Measurements from ENCODE around the gene FAM209A.
A peak's percentile ranks its signal among the peaks of the same experiment; 100 is the strongest.

Gene FAM209A

DNA sequence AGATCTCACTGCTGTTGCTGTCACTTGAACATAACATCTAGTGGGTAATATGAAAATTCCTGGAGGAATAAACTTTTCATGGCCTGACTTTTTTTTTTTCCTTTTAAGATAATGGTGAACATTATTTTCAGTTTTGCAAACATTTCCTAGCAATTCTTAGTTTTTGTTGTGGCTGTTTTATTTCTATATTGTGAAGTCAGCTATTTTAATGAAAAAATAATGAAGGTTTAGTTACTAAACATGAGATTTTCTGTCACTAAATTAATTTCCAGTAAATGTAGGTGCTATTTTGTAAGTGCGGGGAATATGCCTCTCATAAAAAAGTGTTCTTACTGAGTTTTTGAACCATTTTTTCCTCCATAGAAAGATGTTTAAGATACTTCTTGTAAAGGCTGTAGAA, 23.4 kb upstream of the FAM209A start:
- H2BK120ac ChIP-seq (ENCODE audit: insufficient read depth, low read length, poor library complexity) = no peak overlapping the region
- H3K9me3 ChIP-seq (ENCODE audit: insufficient read depth, low read depth, low read length) = no peaks in the 10 kb centered on the region
- no peak overlapping the region for H4K8ac ChIP-seq (ENCODE audit: low read depth, low read length)
- no CpG with 5 or more reads among the region's 1 CpG for WGBS (ENCODE audit: extremely low coverage, insufficient coverage, insufficient read length)
- no peaks in the 10 kb centered on the region for H3K79me2 ChIP-seq (ENCODE audit: control insufficient read depth, insufficient read depth, low read length, poor library complexity)
- no peak overlapping the region for H3K4me2 ChIP-seq (ENCODE audit: low read length)
- peaks cover 3 to 5% of the 10 kb centered on the region in 2 experiments for H3K36me3 ChIP-seq (ENCODE audit: control insufficient read depth in 1 of 2, insufficient read depth in 2 of 2, low read length in 2 of 2)
- no peak overlapping the region for H3K27ac ChIP-seq (ENCODE audit: low read depth, low read length)
- no peak for DNase-seq
- H2BK5ac ChIP-seq (ENCODE audit: low read depth, low read length, poor library complexity) = no peak overlapping the region
- H3K18ac ChIP-seq (ENCODE audit: low read length) = no peak overlapping the region
- no peak overlapping the region for H3K4ac ChIP-seq (ENCODE audit: low read depth, low read length)
- no peak overlapping the region for H2BK12ac ChIP-seq (ENCODE audit: low read length)
- no peak overlapping the region for H4K12ac ChIP-seq (ENCODE audit: low read depth, low read length)
- H2AK5ac ChIP-seq (ENCODE audit: low read length) = no peak overlapping the region
- H3K9ac ChIP-seq (ENCODE audit: low read length) = no peak overlapping the region
- no peaks in the 10 kb centered on the region for H3K27me3 ChIP-seq (ENCODE audit: insufficient read depth, low read length)
- H3K4me3 ChIP-seq (ENCODE audit: low read depth, low read length) = no peak overlapping the region
- no peak overlapping the region for H3K14ac ChIP-seq (ENCODE audit: low read length)
- H3K4me1 ChIP-seq (ENCODE audit: control insufficient read depth in 1 of 2, insufficient read depth in 2 of 2, low read length in 2 of 2) = peaks cover 9 to 10% of the 10 kb centered on the region in 2 experiments
- no peak overlapping the region for H2AFZ ChIP-seq (ENCODE audit: insufficient read depth, low read length, poor library complexity)
- no peaks in the 10 kb centered on the region for H3K79me1 ChIP-seq (ENCODE audit: low read length)
- no peak overlapping the region for H3K23ac ChIP-seq (ENCODE audit: low read length)
- no peak overlapping the region for H4K91ac ChIP-seq (ENCODE audit: low read depth, low read length)

DNA sequence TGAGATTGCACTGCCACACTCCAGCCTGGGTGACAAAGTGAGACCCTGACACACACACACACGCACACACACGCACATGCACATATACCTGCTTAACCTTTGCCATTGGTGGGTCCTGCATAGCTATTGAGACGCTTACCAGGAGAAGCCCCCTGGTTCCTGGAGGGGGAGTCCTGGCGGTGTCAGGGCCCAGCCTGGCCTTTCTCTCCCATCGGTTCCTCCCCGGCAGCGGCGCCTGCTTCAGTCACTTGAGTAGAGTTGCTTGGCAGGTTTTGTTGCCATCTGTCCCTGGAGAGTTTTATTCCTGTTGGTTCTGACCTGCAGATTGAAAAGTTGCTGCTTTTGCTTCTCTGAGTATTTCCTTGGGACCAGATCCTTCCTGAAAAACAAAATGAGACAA, 20.6 kb upstream of the FAM209A start:
- H4K91ac ChIP-seq (ENCODE audit: low read depth, low read length) = no peak overlapping the region
- no peak for DNase-seq
- H3K18ac ChIP-seq (ENCODE audit: low read length) = peak overlapping the region; percentile 0
- H3K4ac ChIP-seq (ENCODE audit: low read depth, low read length) = no peak overlapping the region
- peaks cover 3 to 6% of the 10 kb centered on the region in 2 experiments for H3K4me1 ChIP-seq (ENCODE audit: control insufficient read depth in 1 of 2, insufficient read depth in 2 of 2, low read length in 2 of 2)
- no peak overlapping the region for H2BK120ac ChIP-seq (ENCODE audit: insufficient read depth, low read length, poor library complexity)
- H3K4me3 ChIP-seq (ENCODE audit: low read depth, low read length) = no peak overlapping the region
- H3K79me2 ChIP-seq (ENCODE audit: control insufficient read depth, insufficient read depth, low read length, poor library complexity) = no peaks in the 10 kb centered on the region
- no peak overlapping the region for H2BK5ac ChIP-seq (ENCODE audit: low read depth, low read length, poor library complexity)
- no peak overlapping the region for H2AFZ ChIP-seq (ENCODE audit: insufficient read depth, low read length, poor library complexity)
- H4K12ac ChIP-seq (ENCODE audit: low read depth, low read length) = no peak overlapping the region
- peak overlapping the region; percentile 48 for H3K27ac ChIP-seq (ENCODE audit: low read depth, low read length)
- no peak overlapping the region for H3K23ac ChIP-seq (ENCODE audit: low read length)
- no peak overlapping the region for H3K4me2 ChIP-seq (ENCODE audit: low read length)
- H3K36me3 ChIP-seq (ENCODE audit: control insufficient read depth in 1 of 2, insufficient read depth in 2 of 2, low read length in 2 of 2) = peaks cover 0 to 2% of the 10 kb centered on the region in 2 experiments
- no peak overlapping the region for H3K9ac ChIP-seq (ENCODE audit: low read length)
- no peaks in the 10 kb centered on the region for H3K27me3 ChIP-seq (ENCODE audit: insufficient read depth, low read length)
- no peaks in the 10 kb centered on the region for H3K9me3 ChIP-seq (ENCODE audit: insufficient read depth, low read depth, low read length)
- no peak overlapping the region for H2AK5ac ChIP-seq (ENCODE audit: low read length)
- no peaks in the 10 kb centered on the region for H3K79me1 ChIP-seq (ENCODE audit: low read length)
- H2BK12ac ChIP-seq (ENCODE audit: low read length) = no peak overlapping the region
- no peak overlapping the region for H3K14ac ChIP-seq (ENCODE audit: low read length)
- H4K8ac ChIP-seq (ENCODE audit: low read depth, low read length) = no peak overlapping the region
- no CpG with 5 or more reads among the region's 8 CpGs for WGBS (ENCODE audit: extremely low coverage, insufficient coverage, insufficient read length)

DNA sequence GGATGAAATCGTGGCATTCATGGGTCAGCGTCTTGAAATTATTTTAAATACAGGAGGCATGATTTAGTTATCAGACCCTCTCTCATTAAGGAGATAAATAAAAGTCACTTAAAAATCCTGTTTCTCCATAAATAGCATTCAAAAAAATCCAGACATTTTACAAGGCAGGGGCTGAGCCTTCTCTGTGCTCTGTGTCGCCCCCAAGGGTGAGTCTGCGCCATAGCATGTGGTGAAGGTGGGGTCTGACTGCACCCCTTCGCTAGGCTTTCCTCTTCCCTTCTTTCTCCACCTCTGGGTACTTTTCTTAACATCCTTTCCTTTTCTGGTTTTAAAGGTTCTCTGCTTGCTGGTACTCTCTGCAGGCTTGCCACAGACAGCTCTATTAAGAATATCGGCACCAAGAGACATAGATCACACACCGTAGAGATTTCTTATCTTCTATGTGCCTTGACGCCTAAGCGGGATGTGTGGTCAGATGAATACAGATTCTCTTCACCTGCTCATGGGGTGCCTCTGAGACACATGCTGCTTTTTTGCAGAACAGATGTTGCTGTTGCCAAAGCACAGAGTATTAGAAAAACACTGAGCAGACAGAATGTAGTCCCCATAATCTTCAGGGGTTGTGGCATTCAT, 20.1 kb upstream of the FAM209A start:
- Histone ChIP-seq H2BK12ac (ENCODE audit: low read length) (no peak overlapping the region), H4K8ac (ENCODE audit: low read depth, low read length) (no peak overlapping the region), H2AK5ac (ENCODE audit: low read length) (no peak overlapping the region), H3K36me3 (ENCODE audit: control insufficient read depth in 1 of 2, insufficient read depth in 2 of 2, low read length in 2 of 2) (peaks cover 0 to 1% of the 10 kb centered on the region in 2 experiments), H3K4me2 (ENCODE audit: low read length) (no peak overlapping the region), H2BK5ac (ENCODE audit: low read depth, low read length, poor library complexity) (no peak overlapping the region), H3K18ac (ENCODE audit: low read length) (no peak overlapping the region), H3K27me3 (ENCODE audit: insufficient read depth, low read length) (no peaks in the 10 kb centered on the region), H2AFZ (ENCODE audit: insufficient read depth, low read length, poor library complexity) (no peak overlapping the region), H3K79me1 (ENCODE audit: low read length) (no peaks in the 10 kb centered on the region), H3K27ac (ENCODE audit: low read depth, low read length) (peak overlapping the region; percentile 48), H3K9me3 (ENCODE audit: insufficient read depth, low read depth, low read length) (no peaks in the 10 kb centered on the region), H4K91ac (ENCODE audit: low read depth, low read length) (no peak overlapping the region), H4K12ac (ENCODE audit: low read depth, low read length) (no peak overlapping the region), H3K9ac (ENCODE audit: low read length) (no peak overlapping the region), H3K4me3 (ENCODE audit: low read depth, low read length) (no peak overlapping the region), H3K4me1 (ENCODE audit: control insufficient read depth in 1 of 2, insufficient read depth in 2 of 2, low read length in 2 of 2) (peaks cover 3 to 6% of the 10 kb centered on the region in 2 experiments), H2BK120ac (ENCODE audit: insufficient read depth, low read length, poor library complexity) (no peak overlapping the region), H3K4ac (ENCODE audit: low read depth, low read length) (no peak overlapping the region), H3K23ac (ENCODE audit: low read length) (no peak overlapping the region), H3K79me2 (ENCODE audit: control insufficient read depth, insufficient read depth, low read length, poor library complexity) (no peaks in the 10 kb centered on the region), H3K14ac (ENCODE audit: low read length) (no peak overlapping the region)
- no peak for DNase-seq
- no CpG with 5 or more reads among the region's 9 CpGs for WGBS (ENCODE audit: extremely low coverage, insufficient coverage, insufficient read length)

DNA sequence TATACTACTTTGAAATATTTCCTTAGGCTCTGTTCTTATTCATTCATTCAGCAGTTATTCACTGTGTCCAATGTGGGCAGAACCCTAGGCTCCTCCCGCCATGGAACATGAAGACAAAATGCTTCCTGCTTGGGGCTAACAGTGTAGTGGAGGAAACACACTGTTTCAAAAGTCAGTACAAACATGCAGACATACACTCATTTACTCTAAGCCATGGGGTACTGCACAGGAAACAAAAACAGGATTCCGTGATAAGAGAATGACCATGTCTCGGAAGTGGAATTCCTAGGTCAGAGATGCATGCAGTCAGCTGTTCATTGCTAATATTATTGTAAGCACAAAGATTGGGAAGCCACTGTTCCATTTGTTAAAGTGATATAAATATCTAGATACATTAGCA, 18.4 kb upstream of the FAM209A start:
- Histone ChIP-seq H2BK5ac (ENCODE audit: low read depth, low read length, poor library complexity) (no peak overlapping the region), H3K4me3 (ENCODE audit: low read depth, low read length) (no peak overlapping the region), H3K27me3 (ENCODE audit: insufficient read depth, low read length) (no peaks in the 10 kb centered on the region), H3K4me2 (ENCODE audit: low read length) (no peak overlapping the region), H3K79me2 (ENCODE audit: control insufficient read depth, insufficient read depth, low read length, poor library complexity) (no peaks in the 10 kb centered on the region), H2BK120ac (ENCODE audit: insufficient read depth, low read length, poor library complexity) (no peak overlapping the region), H3K9me3 (ENCODE audit: insufficient read depth, low read depth, low read length) (no peaks in the 10 kb centered on the region), H3K23ac (ENCODE audit: low read length) (no peak overlapping the region), H3K79me1 (ENCODE audit: low read length) (no peaks in the 10 kb centered on the region), H4K8ac (ENCODE audit: low read depth, low read length) (no peak overlapping the region), H2AK5ac (ENCODE audit: low read length) (no peak overlapping the region), H3K27ac (ENCODE audit: low read depth, low read length) (no peak overlapping the region), H3K36me3 (ENCODE audit: control insufficient read depth in 1 of 2, insufficient read depth in 2 of 2, low read length in 2 of 2) (no peaks in the 10 kb centered on the region), H3K18ac (ENCODE audit: low read length) (no peak overlapping the region), H2AFZ (ENCODE audit: insufficient read depth, low read length, poor library complexity) (no peak overlapping the region), H3K9ac (ENCODE audit: low read length) (no peak overlapping the region), H3K4me1 (ENCODE audit: control insufficient read depth in 1 of 2, insufficient read depth in 2 of 2, low read length in 2 of 2) (peaks cover 3 to 6% of the 10 kb centered on the region in 2 experiments), H3K4ac (ENCODE audit: low read depth, low read length) (no peak overlapping the region), H2BK12ac (ENCODE audit: low read length) (no peak overlapping the region), H4K91ac (ENCODE audit: low read depth, low read length) (no peak overlapping the region), H3K14ac (ENCODE audit: low read length) (no peak overlapping the region), H4K12ac (ENCODE audit: low read depth, low read length) (no peak overlapping the region)
- no CpG with 5 or more reads among the region's 3 CpGs for WGBS (ENCODE audit: extremely low coverage, insufficient coverage, insufficient read length)
- no peak for DNase-seq

All from trophoblast cell (in vitro differentiated cells and primary cell).